Brain microvascular endothelial cell (primary cell): ENCODE data around the gene THYN1.

ENCODE experiments used
- DNase-seq: peaks from one replicate; pipeline ENCODE4 v3.0.0-alpha.2; 2020
- H3K27ac ChIP-seq: fragments of 250-450 bp; sonication (Bioruptor Pico); 2 replicates; pipeline ENCODE4 v1.5.1; 2020; ENCODE audit warnings: mild to moderate bottlenecking, moderate library complexity
- H3K27me3 ChIP-seq: fragments of 250-450 bp; sonication (Bioruptor Pico); replicated peaks from 2 replicates; pipeline ENCODE4 v1.5.1; 2020; ENCODE audit warnings: mild to moderate bottlenecking
- H3K36me3 ChIP-seq: fragments of 250-450 bp; sonication (Bioruptor Pico); replicated peaks from 2 replicates; pipeline ENCODE4 v1.5.1; 2020; ENCODE audit warnings: mild to moderate bottlenecking
- H3K4me3 ChIP-seq: 2 replicates; pipeline ENCODE4 v1.5.1; 2011; ENCODE audit warnings: low read depth, mild to moderate bottlenecking, control low read depth, low read length, moderate library complexity
- in situ Hi-C: cut with HindIII; loops from 2 replicates; pipeline ENCODE4 v1.10.0; 2017; ENCODE audit warnings: low sequenced_read_pairs, low pct_ligation_motif_present
- TF ChIP-seq, protein P1 (sequence below): IDR thresholded peaks from 2 replicates; pipeline ENCODE4 v1.5.1; 2011; ENCODE audit warnings: low read depth, mild to moderate bottlenecking, moderate library complexity, low read length, control low read depth, inconsistent platforms; ENCODE audit errors: missing control alignments

The THYN1 gene

DNA sequence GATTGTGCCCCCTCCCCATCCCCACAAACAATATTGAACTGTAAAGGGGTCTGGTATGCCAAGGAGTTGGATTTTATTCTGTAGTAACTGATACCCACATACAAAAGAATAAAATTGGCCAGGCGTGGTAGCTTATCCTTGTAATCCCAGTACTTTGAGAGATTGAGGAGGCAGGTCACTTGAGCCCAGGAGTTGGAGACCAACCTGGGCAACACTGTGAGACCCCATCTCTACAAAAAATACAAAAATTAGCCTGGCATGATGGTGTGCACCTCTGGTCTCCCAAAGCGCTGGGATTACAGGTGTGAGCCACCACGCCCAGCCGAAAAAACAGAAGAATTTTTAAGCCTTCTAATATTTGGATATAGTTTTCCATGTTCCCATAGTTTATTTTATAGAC lies 18.8 kb upstream of the THYN1 start:
- TF ChIP-seq, protein P1, sequence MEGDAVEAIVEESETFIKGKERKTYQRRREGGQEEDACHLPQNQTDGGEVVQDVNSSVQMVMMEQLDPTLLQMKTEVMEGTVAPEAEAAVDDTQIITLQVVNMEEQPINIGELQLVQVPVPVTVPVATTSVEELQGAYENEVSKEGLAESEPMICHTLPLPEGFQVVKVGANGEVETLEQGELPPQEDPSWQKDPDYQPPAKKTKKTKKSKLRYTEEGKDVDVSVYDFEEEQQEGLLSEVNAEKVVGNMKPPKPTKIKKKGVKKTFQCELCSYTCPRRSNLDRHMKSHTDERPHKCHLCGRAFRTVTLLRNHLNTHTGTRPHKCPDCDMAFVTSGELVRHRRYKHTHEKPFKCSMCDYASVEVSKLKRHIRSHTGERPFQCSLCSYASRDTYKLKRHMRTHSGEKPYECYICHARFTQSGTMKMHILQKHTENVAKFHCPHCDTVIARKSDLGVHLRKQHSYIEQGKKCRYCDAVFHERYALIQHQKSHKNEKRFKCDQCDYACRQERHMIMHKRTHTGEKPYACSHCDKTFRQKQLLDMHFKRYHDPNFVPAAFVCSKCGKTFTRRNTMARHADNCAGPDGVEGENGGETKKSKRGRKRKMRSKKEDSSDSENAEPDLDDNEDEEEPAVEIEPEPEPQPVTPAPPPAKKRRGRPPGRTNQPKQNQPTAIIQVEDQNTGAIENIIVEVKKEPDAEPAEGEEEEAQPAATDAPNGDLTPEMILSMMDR = no peak
- H3K27me3 ChIP-seq = peaks cover 40% of the 10 kb centered on the region
- no peak for DNase-seq

DNA sequence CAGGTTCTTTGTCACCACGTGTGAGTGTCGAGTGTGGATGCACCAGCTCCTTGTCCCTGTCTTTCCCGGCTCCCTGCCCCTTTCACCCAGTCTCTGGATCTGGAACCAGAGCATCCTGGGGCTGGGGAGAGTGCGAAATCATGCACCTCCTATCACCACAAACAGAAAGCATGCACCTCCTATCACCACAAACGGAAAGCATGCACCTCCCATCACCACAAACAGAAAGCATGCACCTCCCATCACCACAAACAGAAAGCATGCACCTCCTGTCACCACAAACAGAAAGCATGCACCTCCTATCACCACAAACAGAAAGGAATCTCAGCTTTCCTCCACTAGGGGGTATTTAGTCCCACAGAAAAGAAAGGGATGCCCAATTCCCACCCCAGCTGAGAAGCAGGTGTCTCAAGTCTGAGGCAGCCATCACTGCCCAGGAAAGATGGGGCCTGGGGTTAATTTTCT lies 17.1 kb upstream of the THYN1 start:
- DNase-seq = no peak
- H3K4me3 ChIP-seq = no peak overlapping the region

More for the DNA sequence above, 18.8 kb upstream of the THYN1 start:
- Histone ChIP-seq H3K36me3 (no peaks in the 10 kb centered on the region), H3K4me3 (no peak overlapping the region), H3K27ac (no peak overlapping the region)
- in situ Hi-C loops = no loop called here

DNA sequence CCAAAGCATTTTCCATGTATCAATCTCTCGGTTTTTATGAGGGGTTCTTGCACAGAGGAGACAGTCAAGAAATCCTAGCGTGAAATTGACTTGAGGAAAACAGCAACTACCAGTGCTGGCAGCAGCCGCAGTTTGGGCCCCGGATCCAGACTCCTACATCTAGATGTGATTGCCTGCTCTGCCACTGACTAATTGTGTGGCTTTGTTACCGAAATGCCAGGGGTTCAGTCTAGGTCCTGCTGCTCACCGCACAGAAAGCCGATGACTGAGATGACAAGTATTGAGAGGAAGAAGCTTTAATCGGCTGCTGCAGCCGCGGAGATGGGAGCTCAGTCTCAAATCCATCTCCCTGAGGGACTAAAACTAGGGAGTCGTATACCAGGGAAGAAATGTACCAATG lies 14.8 kb upstream of the THYN1 start:
- Histone ChIP-seq H3K4me3 (no peak overlapping the region), H3K27me3 (peaks cover 4% of the 10 kb centered on the region), H3K27ac (no peak overlapping the region), H3K36me3 (peaks cover 7% of the 10 kb centered on the region)
- TF ChIP-seq, protein P1 = no peak
- in situ Hi-C loops = no loop called here
- no peak for DNase-seq

More for the DNA sequence above, 17.1 kb upstream of the THYN1 start:
- H3K27ac ChIP-seq = no peak overlapping the region
- H3K27me3 ChIP-seq = peaks cover 23% of the 10 kb centered on the region
- TF ChIP-seq, protein P1 = peak; percentile 41
- in situ Hi-C loops = no loop called here
- no peaks in the 10 kb centered on the region for H3K36me3 ChIP-seq

DNA sequence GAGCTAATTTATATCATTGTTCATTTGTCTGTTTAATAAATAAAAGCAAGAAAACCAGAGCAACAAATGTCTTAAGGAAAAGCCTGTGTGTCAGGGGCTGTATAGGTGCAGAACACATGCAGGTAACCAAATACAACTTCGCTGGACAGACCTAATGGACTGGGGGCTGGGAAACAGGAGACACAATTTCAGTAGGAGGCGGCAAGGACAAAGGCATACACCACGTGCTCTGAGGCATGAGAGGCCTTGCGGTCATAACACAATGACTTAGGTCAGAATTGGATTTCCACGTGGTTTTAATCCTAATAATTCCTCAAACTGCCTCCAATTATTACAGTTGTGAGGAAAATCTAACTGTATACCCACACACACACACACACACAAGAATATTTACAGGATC lies 14.3 kb upstream of the THYN1 start:
- Histone ChIP-seq H3K27ac (no peak overlapping the region), H3K4me3 (no peak overlapping the region), H3K27me3 (no peaks in the 10 kb centered on the region), H3K36me3 (peaks cover 9% of the 10 kb centered on the region)
- no peak for DNase-seq
- TF ChIP-seq, protein P1 = no peak
- in situ Hi-C loops = no loop called here

DNA sequence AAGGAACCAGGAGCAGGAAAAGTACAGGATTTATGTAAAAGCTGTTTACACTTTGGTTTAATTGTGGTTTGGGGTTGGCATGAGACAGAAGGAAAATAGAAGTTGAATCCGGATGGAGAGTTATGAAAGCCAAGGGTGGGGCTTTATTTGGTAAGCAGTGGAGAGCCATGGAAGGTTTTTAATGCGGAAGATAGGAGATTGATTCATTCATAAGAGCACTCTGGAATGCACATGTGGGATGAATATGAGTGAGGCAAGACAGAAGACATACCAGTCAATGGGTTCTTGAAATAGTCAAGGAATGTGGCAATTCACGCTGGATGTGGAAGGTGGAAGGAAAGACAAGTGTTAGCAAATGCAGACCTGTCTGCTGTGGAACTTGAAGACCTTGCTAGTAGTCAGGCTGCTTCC lies 13.7 kb upstream of the THYN1 start:
- in situ Hi-C loops = no loop called here
- Histone ChIP-seq H3K4me3 (no peak overlapping the region), H3K36me3 (peaks cover 9% of the 10 kb centered on the region), H3K27me3 (no peaks in the 10 kb centered on the region), H3K27ac (no peak overlapping the region)
- TF ChIP-seq, protein P1 = no peak
- DNase-seq = peak; percentile 27

DNA sequence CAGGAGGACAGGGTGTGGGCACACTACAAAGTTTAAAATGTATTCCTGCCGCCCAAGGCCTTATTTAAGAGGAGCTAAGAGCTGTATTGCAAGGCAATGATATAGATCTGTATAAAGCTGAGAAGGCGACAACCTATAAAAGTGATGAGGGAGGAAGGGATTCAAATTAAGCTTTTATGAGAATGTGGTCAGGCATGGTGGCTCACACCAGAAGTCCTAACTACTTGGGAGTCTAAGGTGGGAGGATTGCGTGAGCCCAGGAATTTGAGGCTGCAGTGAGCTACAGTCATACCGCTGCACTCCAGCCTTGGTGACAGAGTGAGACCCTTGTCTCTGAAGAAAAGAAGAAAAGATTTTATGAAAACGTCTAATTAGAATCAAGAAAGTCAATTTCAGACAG lies 13.3 kb upstream of the THYN1 start:
- DNase-seq = no peak
- no peak overlapping the region for H3K27ac ChIP-seq
- no peaks in the 10 kb centered on the region for H3K27me3 ChIP-seq
- in situ Hi-C loops = no loop called here
- no peak overlapping the region for H3K4me3 ChIP-seq
- TF ChIP-seq, protein P1 = no peak
- peaks cover 9% of the 10 kb centered on the region for H3K36me3 ChIP-seq
